Loucy (cell line): ENCODE results near the gene STOX1.

Experiments used
- EZH2phosphoT487 ChIP-seq: fragments of 200-600 bp; IDR thresholded peaks from 2 replicates; pipeline ENCODE4 v1.6.1; 2018; ENCODE audit warnings: antibody characterized with exemption, mild to moderate bottlenecking, moderate library complexity, borderline replicate concordance
- TF ChIP-seq, protein P1 (sequence below): fragments of 200-600 bp; sonication (generic); conservative IDR thresholded peaks from 2 replicates; pipeline ENCODE4 v1.5.1; 2014; ENCODE audit warnings: mild to moderate bottlenecking, antibody characterized with exemption, low read length

DNA sequence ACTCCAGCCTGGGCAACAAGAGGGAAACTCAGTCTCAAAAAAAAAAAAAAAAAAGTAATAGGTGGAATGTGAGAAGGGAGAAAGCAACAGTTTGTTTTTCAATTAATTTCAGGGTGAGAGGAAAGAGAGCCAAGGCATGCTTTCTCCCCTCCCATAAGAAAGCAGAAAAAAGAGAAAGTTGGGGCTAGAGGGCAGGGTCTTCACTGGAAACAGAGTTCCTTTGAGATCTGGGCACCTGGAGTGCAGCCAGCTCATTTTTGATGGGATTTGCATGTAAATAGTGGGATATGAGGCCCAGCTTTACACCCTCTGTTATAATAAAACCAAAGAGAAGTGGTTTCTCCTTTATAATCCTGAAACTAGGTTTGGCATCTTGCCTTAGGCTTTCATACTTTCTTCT lies 13.8 kb upstream of the STOX1 start:
- TF ChIP-seq, protein P1, sequence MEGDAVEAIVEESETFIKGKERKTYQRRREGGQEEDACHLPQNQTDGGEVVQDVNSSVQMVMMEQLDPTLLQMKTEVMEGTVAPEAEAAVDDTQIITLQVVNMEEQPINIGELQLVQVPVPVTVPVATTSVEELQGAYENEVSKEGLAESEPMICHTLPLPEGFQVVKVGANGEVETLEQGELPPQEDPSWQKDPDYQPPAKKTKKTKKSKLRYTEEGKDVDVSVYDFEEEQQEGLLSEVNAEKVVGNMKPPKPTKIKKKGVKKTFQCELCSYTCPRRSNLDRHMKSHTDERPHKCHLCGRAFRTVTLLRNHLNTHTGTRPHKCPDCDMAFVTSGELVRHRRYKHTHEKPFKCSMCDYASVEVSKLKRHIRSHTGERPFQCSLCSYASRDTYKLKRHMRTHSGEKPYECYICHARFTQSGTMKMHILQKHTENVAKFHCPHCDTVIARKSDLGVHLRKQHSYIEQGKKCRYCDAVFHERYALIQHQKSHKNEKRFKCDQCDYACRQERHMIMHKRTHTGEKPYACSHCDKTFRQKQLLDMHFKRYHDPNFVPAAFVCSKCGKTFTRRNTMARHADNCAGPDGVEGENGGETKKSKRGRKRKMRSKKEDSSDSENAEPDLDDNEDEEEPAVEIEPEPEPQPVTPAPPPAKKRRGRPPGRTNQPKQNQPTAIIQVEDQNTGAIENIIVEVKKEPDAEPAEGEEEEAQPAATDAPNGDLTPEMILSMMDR: no peak
- TF ChIP-seq EZH2phosphoT487: no peak
